ENCODE data around the gene NCK2. TPM values are rescaled to one million over a fixed set of nuclear protein-coding genes. Genes with fewer than 3 reads are reported as not detected.

NCK2 gene
- total RNA-seq, 4 donors from 2014 or later = 14.7 to 47.5 (median 29.3) TPM

- Histone ChIP-seq H3K36me3 (no peaks in the 10 kb centered on the region), H3K27me3 (no peaks in the 10 kb centered on the region)
Measured at GRCh38 chr2:105864262-105864661, 119.5 kb downstream of the NCK2 start.

GRCh38 chr2:105865222-105865913 lies 120.7 kb downstream of the NCK2 start:
- TF ChIP-seq, protein P1, sequence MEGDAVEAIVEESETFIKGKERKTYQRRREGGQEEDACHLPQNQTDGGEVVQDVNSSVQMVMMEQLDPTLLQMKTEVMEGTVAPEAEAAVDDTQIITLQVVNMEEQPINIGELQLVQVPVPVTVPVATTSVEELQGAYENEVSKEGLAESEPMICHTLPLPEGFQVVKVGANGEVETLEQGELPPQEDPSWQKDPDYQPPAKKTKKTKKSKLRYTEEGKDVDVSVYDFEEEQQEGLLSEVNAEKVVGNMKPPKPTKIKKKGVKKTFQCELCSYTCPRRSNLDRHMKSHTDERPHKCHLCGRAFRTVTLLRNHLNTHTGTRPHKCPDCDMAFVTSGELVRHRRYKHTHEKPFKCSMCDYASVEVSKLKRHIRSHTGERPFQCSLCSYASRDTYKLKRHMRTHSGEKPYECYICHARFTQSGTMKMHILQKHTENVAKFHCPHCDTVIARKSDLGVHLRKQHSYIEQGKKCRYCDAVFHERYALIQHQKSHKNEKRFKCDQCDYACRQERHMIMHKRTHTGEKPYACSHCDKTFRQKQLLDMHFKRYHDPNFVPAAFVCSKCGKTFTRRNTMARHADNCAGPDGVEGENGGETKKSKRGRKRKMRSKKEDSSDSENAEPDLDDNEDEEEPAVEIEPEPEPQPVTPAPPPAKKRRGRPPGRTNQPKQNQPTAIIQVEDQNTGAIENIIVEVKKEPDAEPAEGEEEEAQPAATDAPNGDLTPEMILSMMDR (IDR thresholded peaks at IDR 0.05) = no peak
- TF ChIP-seq POLR2A (IDR thresholded peaks at IDR 0.05) = no peak
- Histone ChIP-seq H3K4me3 (no peak overlapping the region), H3K36me3 (no peaks in the 10 kb centered on the region), H3K4me1 (peaks cover 0 to 4% of the 10 kb centered on the region in 2 donors), H3K27me3 (no peaks in the 10 kb centered on the region), H3K27ac (no peak overlapping the region), H3K9me3 (no peaks in the 10 kb centered on the region)
- DNase-seq = no peak
- intact Hi-C loops (cut with DNase I; ENCODE audit: low total_unique reads) = no loop called here

More at GRCh38 chr2:105864262-105864661, 119.5 kb downstream of the NCK2 start:
- intact Hi-C loops (cut with DNase I; ENCODE audit: low total_unique reads) = no loop called here
- H3K4me3 ChIP-seq = no peak overlapping the region
- peaks cover 0 to 4% of the 10 kb centered on the region in 2 donors for H3K4me1 ChIP-seq
- no peaks in the 10 kb centered on the region for H3K9me3 ChIP-seq
- H3K27ac ChIP-seq = no peak overlapping the region
- DNase-seq = no peak
- TF ChIP-seq, protein P1 (IDR thresholded peaks at IDR 0.05) = no peak
- no peak for TF ChIP-seq POLR2A (IDR thresholded peaks at IDR 0.05)

- TF ChIP-seq, protein P1 (IDR thresholded peaks at IDR 0.05) = no peak
- no peak for TF ChIP-seq POLR2A (IDR thresholded peaks at IDR 0.05)
- intact Hi-C loops (cut with DNase I; ENCODE audit: low total_unique reads) = no loop called here
- Histone ChIP-seq H3K36me3 (no peaks in the 10 kb centered on the region), H3K4me3 (no peak overlapping the region), H3K27me3 (no peaks in the 10 kb centered on the region), H3K9me3 (no peaks in the 10 kb centered on the region), H3K4me1 (peaks cover 0 to 4% of the 10 kb centered on the region in 2 donors), H3K27ac (no peak overlapping the region)
- no peak for DNase-seq
Measured at GRCh38 chr2:105866216-105867185, 121.8 kb downstream of the NCK2 start.

GRCh38 chr2:105867587-105867986 lies 122.9 kb downstream of the NCK2 start:
- H3K36me3 ChIP-seq = no peaks in the 10 kb centered on the region
- H3K9me3 ChIP-seq = no peaks in the 10 kb centered on the region
- TF ChIP-seq, protein P1 (IDR thresholded peaks at IDR 0.05) = no peak
- TF ChIP-seq POLR2A (IDR thresholded peaks at IDR 0.05) = no peak
- H3K27me3 ChIP-seq = no peaks in the 10 kb centered on the region
- intact Hi-C loops (cut with DNase I; ENCODE audit: low total_unique reads) = no loop called here
- peaks cover 0 to 4% of the 10 kb centered on the region in 2 donors for H3K4me1 ChIP-seq
- no peak for DNase-seq
- no peak overlapping the region for H3K4me3 ChIP-seq
- H3K27ac ChIP-seq = peak overlapping the region in 1 of 2 donors; percentile 13

- intact Hi-C loops (cut with DNase I; ENCODE audit: low total_unique reads) = no loop called here
- Histone ChIP-seq H3K4me1 (peaks cover 0 to 4% of the 10 kb centered on the region in 2 donors), H3K36me3 (no peaks in the 10 kb centered on the region), H3K27me3 (no peaks in the 10 kb centered on the region), H3K9me3 (no peaks in the 10 kb centered on the region), H3K27ac (peak overlapping the region in 1 of 2 donors; percentile 13), H3K4me3 (no peak overlapping the region)
- DNase-seq = no peak
- TF ChIP-seq POLR2A (IDR thresholded peaks at IDR 0.05) = no peak
- TF ChIP-seq, protein P1 (IDR thresholded peaks at IDR 0.05) = no peak
Measured at GRCh38 chr2:105868060-105868459, 123.3 kb downstream of the NCK2 start.
